Measurements from ENCODE around the gene THAP4.

Gene THAP4

GRCh38 chr2:241609859-241610793 lies 26.8 kb downstream of the THAP4 start:
- TF ChIP-seq CTCF (IDR thresholded peaks at IDR 0.05; ENCODE audit: insufficient read depth, low read depth, low read length, missing control alignments): peak; percentile 75
- peak overlapping the region; percentile 60 for H3K4me3 ChIP-seq (ENCODE audit: low read depth, low read length)
- peak; percentile 94 for DNase-seq (ENCODE audit: low read depth)

GRCh38 chr2:241608881-241609280 lies 28.1 kb downstream of the THAP4 start:
- no peak for DNase-seq (ENCODE audit: low read depth)
- TF ChIP-seq CTCF (IDR thresholded peaks at IDR 0.05; ENCODE audit: insufficient read depth, low read depth, low read length, missing control alignments): no peak
- no peak overlapping the region for H3K4me3 ChIP-seq (ENCODE audit: low read depth, low read length)

GRCh38 chr2:241607162-241607885 lies 29.6 kb downstream of the THAP4 start:
- H3K4me3 ChIP-seq (ENCODE audit: low read depth, low read length): no peak overlapping the region
- TF ChIP-seq CTCF (IDR thresholded peaks at IDR 0.05; ENCODE audit: insufficient read depth, low read depth, low read length, missing control alignments): no peak
- DNase-seq (ENCODE audit: low read depth): no peak

- DNase-seq (ENCODE audit: low read depth): no peak
- no peak overlapping the region for H3K4me3 ChIP-seq (ENCODE audit: low read depth, low read length)
- TF ChIP-seq CTCF (IDR thresholded peaks at IDR 0.05; ENCODE audit: insufficient read depth, low read depth, low read length, missing control alignments): no peak
Observed at GRCh38 chr2:241606186-241606585, 30.8 kb downstream of the THAP4 start.

GRCh38 chr2:241603686-241604085 lies 33.3 kb downstream of the THAP4 start:
- no peak overlapping the region for H3K4me3 ChIP-seq (ENCODE audit: low read depth, low read length)

GRCh38 chr2:241602720-241603119 lies 34.2 kb downstream of the THAP4 start:
- H3K4me3 ChIP-seq (ENCODE audit: low read depth, low read length): no peak overlapping the region
- DNase-seq (ENCODE audit: low read depth): no peak
- no peak for TF ChIP-seq CTCF (IDR thresholded peaks at IDR 0.05; ENCODE audit: insufficient read depth, low read depth, low read length, missing control alignments)

More at GRCh38 chr2:241603686-241604085, 33.3 kb downstream of the THAP4 start:
- no peak for DNase-seq (ENCODE audit: low read depth)
- TF ChIP-seq CTCF (IDR thresholded peaks at IDR 0.05; ENCODE audit: insufficient read depth, low read depth, low read length, missing control alignments): no peak

All from GM12865 (cell line).